Eye (tissue), 1 donor: Measurements from ENCODE around the gene RFX7.
"Not testable (repeated sequence)": the region's sequence is repeated elsewhere in the genome, so short reads cannot be mapped to it uniquely, and the experiment has no call there.

Source experiments
- DNase-seq: peaks from one replicate; pipeline ENCODE4 v3.0.0-alpha.2; 2015

Gene RFX7

GRCh38 chr15:56243163-56244037 is at the start of gene RFX7:
TSS of gene RFX7 (minus strand) at chr15:56243879. CDS start at chr15:56243285, 594 bp downstream.
- peak; percentile 90 for DNase-seq

GRCh38 chr15:56292546-56293316 is 49.1 kb upstream of the RFX7 start:
- DNase-seq, result no peak

GRCh38 chr15:56291741-56292140 is 48.1 kb upstream of the RFX7 start:
- DNase-seq, result no peak

DNA sequence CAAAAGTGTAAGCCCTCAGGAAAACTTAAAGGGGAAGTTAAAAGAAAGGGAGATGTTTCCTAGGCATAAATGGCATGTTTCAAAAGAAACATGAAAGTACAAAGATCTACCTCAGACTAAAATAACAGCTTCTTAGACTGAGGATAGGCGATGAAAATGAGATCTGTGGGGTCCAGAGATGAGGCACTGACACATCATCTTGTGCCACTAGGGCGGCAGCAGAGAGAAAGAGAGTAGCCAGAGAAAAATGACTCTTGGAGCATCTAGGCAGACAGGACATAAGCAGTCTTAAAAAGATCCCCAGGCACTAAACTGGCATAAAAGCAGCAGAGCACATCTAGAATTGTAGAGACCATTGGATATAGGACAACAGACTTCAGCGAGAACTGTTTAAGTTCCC is 42.5 kb upstream of the RFX7 start:
- no peak for DNase-seq

- peak; percentile 15 for DNase-seq
Observed at GRCh38 chr15:56281145-56281544, 37.5 kb upstream of the RFX7 start.

GRCh38 chr15:56273724-56274123 is 30.0 kb upstream of the RFX7 start:
- no peak for DNase-seq

GRCh38 chr15:56272454-56272853 is 28.8 kb upstream of the RFX7 start:
- DNase-seq, result no peak

DNA sequence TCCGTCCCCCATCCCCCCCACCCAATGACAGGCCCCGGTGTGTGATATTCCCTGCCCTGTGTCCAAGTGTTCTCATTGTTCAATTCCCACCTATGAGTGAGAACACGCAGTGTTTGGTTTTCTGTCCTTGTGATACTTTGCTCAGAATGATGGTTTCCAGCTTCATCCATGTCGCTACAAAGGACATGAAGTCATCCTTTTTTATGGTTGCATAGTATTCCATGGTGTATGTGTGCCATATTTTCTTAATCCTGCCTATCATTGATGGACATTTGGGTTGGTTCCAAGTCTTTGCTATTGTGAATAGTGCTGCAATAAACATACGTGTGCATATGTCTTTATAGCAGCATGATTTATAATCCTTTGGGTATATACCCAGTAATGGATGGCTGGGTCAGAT is 22.8 kb upstream of the RFX7 start:
- DNase-seq, result not testable (repeated sequence)

GRCh38 chr15:56261854-56262509 is 18.3 kb upstream of the RFX7 start:
- no peak for DNase-seq

DNA sequence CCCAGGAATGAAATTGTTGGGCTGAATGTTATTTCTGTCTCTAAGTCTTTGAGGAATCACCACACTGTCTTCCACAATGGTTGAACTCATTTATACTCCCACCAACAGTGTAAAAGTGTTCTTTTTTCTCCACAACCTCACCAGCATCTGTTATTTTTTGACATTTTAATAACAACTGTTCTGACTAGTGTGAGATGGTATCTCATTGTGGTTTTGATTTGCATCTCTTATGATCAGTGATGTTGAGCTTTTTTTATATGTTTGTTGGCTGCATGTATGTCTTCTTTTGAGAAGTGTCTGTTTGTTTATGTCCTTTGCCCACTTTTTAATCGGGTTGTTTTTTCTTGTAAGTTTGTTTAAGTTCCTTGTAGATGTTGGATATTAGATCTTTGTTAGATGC is 13.6 kb upstream of the RFX7 start:
- DNase-seq, result not testable (repeated sequence)

- DNase-seq, result peak; percentile 28
Observed at GRCh38 chr15:56254265-56254664, 10.6 kb upstream of the RFX7 start.

- no peak for DNase-seq
Observed at GRCh38 chr15:56252386-56252785, 8.7 kb upstream of the RFX7 start.

GRCh38 chr15:56251315-56252095 is 7.8 kb upstream of the RFX7 start:
- DNase-seq, result no peak

DNA sequence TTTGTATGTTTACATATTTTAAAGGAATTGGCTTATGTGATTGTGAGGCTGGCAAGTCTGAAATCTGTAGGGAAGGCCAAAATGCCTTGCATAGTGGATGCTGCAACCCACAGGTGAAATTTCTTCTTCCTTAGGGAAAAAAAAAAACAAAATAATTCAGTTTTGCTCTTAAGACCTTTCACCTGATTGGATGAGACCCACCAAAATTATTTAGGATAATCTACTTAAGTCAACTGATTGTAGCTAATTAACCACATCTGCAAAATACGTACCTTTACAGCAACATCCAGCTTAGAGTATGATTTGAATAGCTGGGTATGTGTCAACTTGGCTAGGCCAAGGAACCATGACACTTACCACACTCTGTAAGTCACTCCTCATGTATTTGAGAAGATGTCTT is 6.9 kb upstream of the RFX7 start:
- DNase-seq, result no peak

DNA sequence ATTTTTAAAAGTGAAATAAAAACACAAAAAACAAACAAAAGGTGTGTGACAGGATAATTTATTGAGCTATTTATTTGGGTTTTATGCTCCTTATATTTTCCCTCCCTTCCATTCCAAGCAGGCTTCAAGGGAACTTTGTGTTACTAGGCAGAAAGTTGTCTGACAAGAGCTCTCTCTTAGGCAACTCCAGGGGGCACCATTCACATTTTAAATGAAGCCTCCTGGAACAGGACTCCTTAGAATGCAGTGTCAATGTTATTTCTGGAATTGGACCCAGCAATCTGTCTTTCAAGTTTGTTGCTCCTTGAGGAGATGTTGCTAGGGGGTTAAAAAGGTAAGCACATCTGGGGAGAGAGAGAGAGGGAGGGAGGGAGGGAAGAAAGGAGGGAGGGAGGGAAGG is 5.4 kb upstream of the RFX7 start:
- DNase-seq, result peak; percentile 61

GRCh38 chr15:56248311-56248992 is 4.8 kb upstream of the RFX7 start:
- DNase-seq, result no peak

DNA sequence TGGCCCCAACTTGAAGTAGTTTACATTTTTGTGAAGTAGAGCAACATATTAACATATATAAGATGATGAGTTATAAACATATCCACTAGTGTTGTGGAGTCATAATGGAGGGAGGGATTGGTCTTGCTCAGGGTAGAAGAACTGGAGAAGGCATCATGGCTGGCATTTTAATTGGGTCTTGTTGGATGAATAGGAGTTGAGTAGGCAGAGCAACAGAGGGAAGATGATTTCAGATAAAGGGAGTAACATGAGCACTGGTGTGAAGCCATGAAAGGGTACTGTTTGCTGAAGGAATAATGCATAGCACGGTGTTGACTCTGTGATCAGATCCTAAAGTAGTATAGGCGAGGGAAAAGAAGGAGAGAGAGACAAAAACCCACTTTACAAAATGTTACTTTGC is 3.6 kb upstream of the RFX7 start:
- DNase-seq, result no peak

DNA sequence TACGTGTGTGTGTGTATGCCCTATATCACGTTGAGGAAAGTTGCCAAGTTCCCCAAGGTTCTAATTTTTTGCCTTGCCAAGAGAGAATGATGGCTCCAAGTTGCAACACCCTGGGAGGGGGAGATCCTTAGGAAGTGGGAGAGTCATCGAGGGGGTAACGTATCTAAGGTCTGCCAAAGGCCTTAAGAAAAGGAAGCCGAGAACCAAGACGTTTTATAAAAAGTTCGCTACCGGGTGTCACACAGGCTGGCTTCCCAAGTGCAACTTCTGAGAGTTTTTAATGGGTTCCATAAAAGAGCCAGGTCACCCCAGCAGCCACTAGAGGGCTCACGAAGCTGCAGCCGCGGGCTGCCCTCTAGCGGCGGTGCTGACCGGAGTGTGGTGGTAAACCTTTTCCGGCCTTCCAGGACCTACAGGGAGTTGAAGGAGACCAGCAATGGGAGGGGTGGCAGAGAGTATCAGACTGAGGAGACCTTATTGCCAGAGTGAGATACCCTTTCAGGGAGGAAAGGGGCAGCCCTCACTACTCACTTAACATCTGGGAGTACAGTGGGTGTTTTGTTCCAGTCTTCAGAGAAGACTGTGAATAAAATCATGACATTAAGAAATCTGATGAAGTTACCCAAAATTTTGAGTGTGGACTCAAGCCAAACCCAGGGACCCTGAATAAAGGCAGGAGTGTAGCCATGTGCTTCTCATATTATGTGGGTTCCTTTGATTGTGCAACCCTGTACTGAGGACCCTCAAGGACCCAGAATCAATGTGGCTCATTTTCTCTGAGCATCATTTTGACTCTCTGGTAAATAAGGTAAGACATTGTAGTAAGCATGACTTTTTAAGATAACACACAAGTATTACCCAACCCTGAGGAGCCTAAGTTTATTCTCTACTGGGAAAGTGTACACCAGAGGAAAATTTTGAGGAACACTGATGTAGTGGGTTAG is 2.5 kb upstream of the RFX7 start:
- peak; percentile 84 for DNase-seq

DNA sequence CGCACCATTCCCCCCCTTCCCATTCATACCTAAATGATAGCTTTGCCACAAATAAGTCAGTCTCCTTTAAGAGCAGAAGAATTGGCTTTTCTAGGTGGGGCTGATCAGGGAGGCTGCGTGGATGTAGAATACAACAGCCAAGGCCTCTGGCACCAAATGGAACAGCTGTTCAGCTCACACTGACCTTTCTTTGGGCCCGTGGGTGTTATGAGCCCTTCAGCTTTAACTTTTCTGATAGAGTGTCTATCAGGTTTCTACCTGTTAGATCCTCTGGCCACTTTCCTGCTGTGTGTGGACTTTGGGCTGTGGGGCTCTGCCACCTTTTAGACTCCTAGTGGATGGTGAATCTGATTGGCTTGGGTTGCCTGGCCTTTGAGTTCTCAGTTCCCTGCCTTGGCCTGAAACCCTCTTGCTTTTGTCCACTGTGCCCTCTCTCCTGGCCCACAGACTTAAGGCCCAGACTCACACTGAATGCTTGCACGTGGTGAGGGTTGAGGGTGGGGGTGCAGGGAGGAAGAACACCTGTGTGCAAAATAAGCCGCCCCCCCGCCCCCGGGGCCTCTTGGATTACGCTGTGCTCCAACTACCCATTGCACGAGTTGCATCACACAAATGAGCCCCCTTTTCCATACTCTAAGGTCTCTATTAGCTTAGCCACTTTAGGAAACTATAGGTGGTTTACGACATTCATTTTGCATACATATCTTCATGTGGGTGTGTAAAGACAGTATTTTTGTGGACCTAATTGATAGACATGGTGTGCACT is 1.3 kb upstream of the RFX7 start:
- DNase-seq, result no peak
